COR-L47 (cell line): ENCODE results near the gene ADGRF1.
A peak's percentile ranks its signal among the peaks of the same experiment; 100 is the strongest.
"Not testable (repeated sequence)": the region's sequence is repeated elsewhere in the genome, so short reads cannot be mapped to it uniquely, and the experiment has no call there.

Source experiments
- DNase-seq: peaks from one replicate; lab custom pipeline; 2025; lab: John Stamatoyannopoulos, UW

ADGRF1 gene

GRCh38 chr6:47042275-47042791 is at the start of gene ADGRF1:
TSS of gene ADGRF1 (minus strand) at chr6:47042332. CDS start at chr6:47029061, 13,271 bp downstream.
- no peak for DNase-seq

- no peak for DNase-seq
Measured at GRCh38 chr6:47090881-47091280, 48.7 kb upstream of the ADGRF1 start.

GRCh38 chr6:47089473-47089872 is 47.3 kb upstream of the ADGRF1 start:
- DNase-seq, result not testable (repeated sequence)

GRCh38 chr6:47086051-47086770 is 44.1 kb upstream of the ADGRF1 start:
- DNase-seq, result no peak

GRCh38 chr6:47084610-47085009 is 42.5 kb upstream of the ADGRF1 start:
- no peak for DNase-seq

- DNase-seq, result peak; percentile 89
Measured at GRCh38 chr6:47083586-47084047, 41.5 kb upstream of the ADGRF1 start.

- DNase-seq, result no peak
Measured at GRCh38 chr6:47080083-47080596, 38.0 kb upstream of the ADGRF1 start.

GRCh38 chr6:47079638-47080037 is 37.5 kb upstream of the ADGRF1 start:
- no peak for DNase-seq

GRCh38 chr6:47078991-47079390 is 36.9 kb upstream of the ADGRF1 start:
- DNase-seq, result no peak

GRCh38 chr6:47076422-47077344 is 34.6 kb upstream of the ADGRF1 start:
- DNase-seq, result no peak

- DNase-seq, result no peak
Measured at GRCh38 chr6:47075741-47076421, 33.7 kb upstream of the ADGRF1 start.

- no peak for DNase-seq
Measured at GRCh38 chr6:47075168-47075567, 33.0 kb upstream of the ADGRF1 start.

- no peak for DNase-seq
Measured at GRCh38 chr6:47073125-47074110, 31.3 kb upstream of the ADGRF1 start.

- DNase-seq, result no peak
Measured at GRCh38 chr6:47072667-47073066, 30.5 kb upstream of the ADGRF1 start.

- DNase-seq, result no peak
Measured at GRCh38 chr6:47071681-47072080, 29.5 kb upstream of the ADGRF1 start.

GRCh38 chr6:47070461-47070860 is 28.3 kb upstream of the ADGRF1 start:
- no peak for DNase-seq

- no peak for DNase-seq
Measured at GRCh38 chr6:47069156-47069555, 27.0 kb upstream of the ADGRF1 start.

- no peak for DNase-seq
Measured at GRCh38 chr6:47066418-47066817, 24.3 kb upstream of the ADGRF1 start.

- DNase-seq, result no peak
Measured at GRCh38 chr6:47064274-47064673, 22.1 kb upstream of the ADGRF1 start.

GRCh38 chr6:47062346-47062745 is 20.2 kb upstream of the ADGRF1 start:
- no peak for DNase-seq
